Vagina (tissue), 2 donors: ENCODE measurements around the gene IKBIP. TPM values are rescaled to one million over a fixed set of nuclear protein-coding genes. Genes with fewer than 3 reads are reported as not detected.
"Not testable (repeated sequence)": the region's sequence is repeated elsewhere in the genome, so short reads cannot be mapped to it uniquely, and the experiment has no call there.

Source experiments
- DNase-seq, 2 donors: peaks; one replicate each; pipeline ENCODE4 v3.0.0-alpha.2; 2017; ENCODE audit errors: extremely low spot score in 2 of 2
- H3K27ac ChIP-seq: fragments of 200-600 bp; sonication (generic); one replicate; pipeline ENCODE4 v1.5.1; 2019
- H3K27me3 ChIP-seq: fragments of 200-600 bp; sonication (generic); one replicate; pipeline ENCODE4 v1.5.1; 2019
- H3K36me3 ChIP-seq, 2 donors: fragments of 200-600 bp; sonication (generic); one replicate each; pipeline ENCODE4 v1.5.1; 2017 to 2019
- H3K4me1 ChIP-seq: fragments of 200-600 bp; sonication (generic); one replicate; pipeline ENCODE4 v1.5.1; 2019
- H3K4me3 ChIP-seq, 2 donors: fragments of 200-600 bp; sonication (generic); 1 replicate in 1 of 2; 2 replicates in 1 of 2; pipeline ENCODE4 v1.5.1; 2016 to 2019
- H3K9me3 ChIP-seq: fragments of 200-600 bp; sonication (generic); one replicate; pipeline ENCODE4 v1.5.1; 2019
- CTCF ChIP-seq, 3 experiments: fragments of 450-650 bp in 2 of 3; fragments of 200-600 bp in 1 of 3; sonication (generic) in 1 of 3; IDR thresholded peaks; one replicate each; pipeline ENCODE4 v1.5.1; 2017 to 2019; ENCODE audit warnings: antibody characterized with exemption in 3 of 3, mild to moderate bottlenecking in 2 of 3, moderate library complexity in 2 of 3
- POLR2A ChIP-seq, 2 donors: fragments of 450-650 bp; IDR thresholded peaks; one replicate each; pipeline ENCODE4 v1.6.1; 2017; ENCODE audit warnings: antibody characterized with exemption in 2 of 2, mild to moderate bottlenecking in 2 of 2, moderate library complexity in 2 of 2
- POLR2AphosphoS5 ChIP-seq, 2 donors: sonication (generic); formaldehyde crosslinking; IDR thresholded peaks; one replicate each; pipeline ENCODE4 v1.9.0; 2017; ENCODE audit warnings: antibody characterized with exemption in 2 of 2, mild to moderate bottlenecking in 2 of 2, low read depth in 1 of 2; ENCODE audit not compliant: insufficient read depth in 1 of 2
- intact Hi-C: fragments of 100-400 bp; cut with DNase I; formaldehyde crosslinking; loops from one replicate; pipeline ENCODE4 v1.15.1; 2023
- small RNA-seq: library from RNA; depleted of rRNA; stranded (forward); fragments of <200 nt; gene quantifications from one replicate; pipeline ENCODE3, GENCODE V24; 2016
- total RNA-seq: library from RNA; depleted of rRNA; stranded (reverse); fragments of >200 nt; gene quantifications from one replicate; pipeline ENCODE4 v1.2.3, GENCODE V29; 2016

The IKBIP gene
- total RNA-seq, 1 donor from 2014 or later, result 7.6 TPM

GRCh38 chr12:98579835-98580234, 64.8 kb downstream of the IKBIP start:
- TF ChIP-seq POLR2A (IDR thresholded peaks at IDR 0.05) (no peak), CTCF (IDR thresholded peaks at IDR 0.05) (no peak), POLR2AphosphoS5 (IDR thresholded peaks at IDR 0.05; ENCODE audit: insufficient read depth in 1 of 2, low read depth in 1 of 2) (no peak)
- Histone ChIP-seq H3K36me3 (no peaks in the 10 kb centered on the region), H3K27me3 (no peaks in the 10 kb centered on the region), H3K4me3 (no peak overlapping the region), H3K9me3 (no peaks in the 10 kb centered on the region), H3K4me1 (no peaks in the 10 kb centered on the region), H3K27ac (no peak overlapping the region)
- intact Hi-C loops, result no loop called here
- DNase-seq, result no peak

DNA sequence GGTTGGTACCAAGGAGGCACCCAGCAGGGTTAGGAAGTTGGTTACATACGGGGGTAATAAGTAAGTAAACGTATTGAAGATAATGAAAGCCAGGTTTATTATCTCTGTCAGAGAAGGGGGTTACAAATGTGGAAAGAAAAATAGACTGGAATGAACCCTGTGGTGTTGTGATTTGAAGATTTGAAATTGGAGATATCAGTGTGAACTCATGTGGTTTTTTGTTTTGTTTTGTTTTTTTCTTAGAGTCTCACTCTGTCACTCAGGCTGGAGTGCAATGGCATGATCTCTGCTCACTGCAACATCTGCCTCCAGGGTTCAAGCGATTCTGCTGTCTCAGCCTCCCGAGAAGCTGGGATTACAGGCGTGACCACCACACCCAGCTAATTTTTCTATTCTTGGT, 65.2 kb downstream of the IKBIP start:
- H3K27me3 ChIP-seq, result no peaks in the 10 kb centered on the region
- DNase-seq, result no peak
- intact Hi-C loops, result no loop called here
- H3K4me3 ChIP-seq, result no peak overlapping the region
- H3K9me3 ChIP-seq, result no peaks in the 10 kb centered on the region
- H3K36me3 ChIP-seq, result no peaks in the 10 kb centered on the region
- TF ChIP-seq POLR2A (IDR thresholded peaks at IDR 0.05), result no peak
- H3K4me1 ChIP-seq, result no peaks in the 10 kb centered on the region
- no peak overlapping the region for H3K27ac ChIP-seq

DNA sequence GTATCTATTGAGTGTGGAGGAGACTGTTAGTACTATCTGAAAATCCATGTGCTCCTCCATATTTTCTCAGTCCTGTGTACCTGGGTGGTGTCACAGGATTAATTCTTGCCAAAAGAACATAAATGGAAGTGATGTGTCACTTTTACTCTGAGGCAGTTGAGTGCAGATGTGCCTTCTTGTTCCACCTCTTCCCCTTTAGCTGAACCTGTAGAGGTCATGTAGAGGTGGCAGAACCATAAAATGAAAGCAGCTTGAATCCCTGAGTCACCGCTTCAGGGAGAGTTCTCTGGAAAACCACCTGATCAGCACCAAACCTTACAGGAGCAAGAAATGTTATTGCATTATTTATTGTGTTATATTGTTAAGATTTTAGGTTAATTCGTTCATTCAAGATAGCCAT, 65.8 kb downstream of the IKBIP start:
- Histone ChIP-seq H3K36me3 (no peaks in the 10 kb centered on the region), H3K9me3 (no peaks in the 10 kb centered on the region), H3K4me3 (no peak overlapping the region), H3K4me1 (no peaks in the 10 kb centered on the region), H3K27ac (no peak overlapping the region), H3K27me3 (no peaks in the 10 kb centered on the region)
- intact Hi-C loops, result no loop called here
- TF ChIP-seq POLR2AphosphoS5 (IDR thresholded peaks at IDR 0.05; ENCODE audit: insufficient read depth in 1 of 2, low read depth in 1 of 2) (peak in 1 of 2 donors; percentile 25), CTCF (IDR thresholded peaks at IDR 0.05) (no peak), POLR2A (IDR thresholded peaks at IDR 0.05) (no peak)
- DNase-seq, result no peak

DNA sequence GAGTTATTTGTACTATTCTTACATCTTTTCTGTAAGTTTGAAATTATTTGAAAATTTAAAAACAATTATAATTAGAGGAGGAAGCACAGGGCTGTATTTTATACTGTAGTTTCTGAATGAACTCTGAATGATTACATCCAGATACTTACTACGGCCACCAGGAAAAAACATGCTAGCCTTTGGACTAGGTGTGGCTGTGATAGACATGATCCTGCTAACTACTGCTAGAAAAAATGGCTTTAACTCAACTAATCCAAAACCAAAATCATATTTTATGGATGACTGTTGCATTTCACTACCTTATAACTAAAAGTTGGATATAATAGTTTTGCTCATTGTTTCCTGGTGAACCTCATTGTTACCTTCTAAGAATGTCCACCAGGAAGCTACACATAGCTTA, 66.2 kb downstream of the IKBIP start:
- Histone ChIP-seq H3K4me3 (no peak overlapping the region), H3K9me3 (no peaks in the 10 kb centered on the region), H3K27ac (no peak overlapping the region), H3K4me1 (no peaks in the 10 kb centered on the region), H3K36me3 (no peaks in the 10 kb centered on the region), H3K27me3 (no peaks in the 10 kb centered on the region)
- DNase-seq, result no peak
- TF ChIP-seq CTCF (IDR thresholded peaks at IDR 0.05), result no peak
- intact Hi-C loops, result no loop called here

DNA sequence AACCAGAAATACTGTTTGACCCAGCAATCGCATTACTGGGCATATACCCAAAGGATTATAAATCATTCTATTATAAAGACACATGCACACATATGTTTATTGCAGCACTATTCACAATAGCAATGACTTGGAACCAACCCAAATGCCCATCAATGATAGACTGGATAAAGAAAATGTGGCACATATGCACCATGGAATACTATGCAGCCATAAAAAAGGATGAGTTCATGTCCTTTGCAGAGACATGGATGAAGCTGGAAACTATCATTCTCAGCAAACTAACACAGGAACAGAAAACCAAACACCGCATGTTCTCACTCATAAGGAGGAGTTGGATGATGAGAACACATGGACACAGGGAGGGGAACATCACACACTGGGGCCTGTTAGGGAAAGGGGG, 67.8 kb downstream of the IKBIP start:
- H3K27ac ChIP-seq, H3K4me1 ChIP-seq, H3K9me3 ChIP-seq, H3K27me3 ChIP-seq, H3K36me3 ChIP-seq, DNase-seq, H3K4me3 ChIP-seq, intact Hi-C loops: not testable (repeated sequence)

GRCh38 chr12:98575013-98575412, 69.6 kb downstream of the IKBIP start:
- no peak for DNase-seq
- H3K4me1 ChIP-seq, result no peaks in the 10 kb centered on the region
- H3K27me3 ChIP-seq, result no peaks in the 10 kb centered on the region
- TF ChIP-seq POLR2AphosphoS5 (IDR thresholded peaks at IDR 0.05; ENCODE audit: insufficient read depth in 1 of 2, low read depth in 1 of 2) (no peak), CTCF (IDR thresholded peaks at IDR 0.05) (no peak), POLR2A (IDR thresholded peaks at IDR 0.05) (no peak)
- H3K9me3 ChIP-seq, result no peaks in the 10 kb centered on the region
- no peaks in the 10 kb centered on the region for H3K36me3 ChIP-seq
- H3K27ac ChIP-seq, result no peak overlapping the region
- intact Hi-C loops, result no loop called here
- H3K4me3 ChIP-seq, result no peak overlapping the region

Small RNA genes within 50 kb of the gene (small RNA-seq; reads per million reads assigned to genes)
- 31.6 reads per million, percentile 96 among the genes with 10 or more reads in this experiment for gene SNORA53

Other genes with a start within 250 kb of the IKBIP start
- 103 TPM for gene TMPO, start 129.2 kb downstream of the IKBIP start, total RNA-seq
- 281 TPM for gene SLC25A3, start 51.1 kb downstream of the IKBIP start, total RNA-seq
- 12.8 TPM for gene APAF1, start 502 bp upstream of the IKBIP start, total RNA-seq